Progenitor cell of endocrine pancreas (in vitro differentiated cells): ENCODE results near the gene KPNB1. TPM values are rescaled to one million over a fixed set of nuclear protein-coding genes. Genes with fewer than 3 reads are reported as not detected.

Experiments used
- DNase-seq: peaks from one replicate; pipeline ENCODE4 v3.0.0; 2021; ENCODE audit warnings: low spot score; ENCODE audit not compliant: unreplicated experiment
- H3K27ac Mint-ChIP-seq: 2 replicates; pipeline ENCODE4 v1.8.0; 2021; ENCODE audit warnings: mild to moderate bottlenecking, moderate library complexity, mixed read lengths
- H3K27me3 Mint-ChIP-seq: 2 replicates; pipeline ENCODE4 v1.8.0; 2021; ENCODE audit warnings: mixed read lengths
- H3K36me3 Mint-ChIP-seq: 2 replicates; pipeline ENCODE4 v1.8.0; 2022; ENCODE audit warnings: mixed read lengths; ENCODE audit not compliant: insufficient read depth
- H3K4me1 Mint-ChIP-seq: 2 replicates; pipeline ENCODE4 v1.8.0; 2021; ENCODE audit warnings: low read depth, mixed read lengths
- H3K4me3 Mint-ChIP-seq: 2 replicates; pipeline ENCODE4 v1.8.0; 2021; ENCODE audit warnings: low read depth, mild to moderate bottlenecking, moderate library complexity, mixed read lengths
- H3K9me3 Mint-ChIP-seq: 2 replicates; pipeline ENCODE4 v1.8.0; 2021; ENCODE audit warnings: low read depth, mixed read lengths
- total RNA-seq: library from RNA; stranded (reverse); gene quantifications from 2 replicates; pipeline ENCODE4 v1.2.1, GENCODE V29; 2021
- TF ChIP-seq, protein P1 (sequence below): fragments of 200-600 bp; sonication (generic); IDR thresholded peaks from one replicate; pipeline ENCODE4 v1.5.0; 2021; ENCODE audit warnings: antibody characterized with exemption, mild to moderate bottlenecking; ENCODE audit not compliant: unreplicated experiment

Gene KPNB1
- total RNA-seq, 1 donor from 2014 or later = 386 TPM

DNA sequence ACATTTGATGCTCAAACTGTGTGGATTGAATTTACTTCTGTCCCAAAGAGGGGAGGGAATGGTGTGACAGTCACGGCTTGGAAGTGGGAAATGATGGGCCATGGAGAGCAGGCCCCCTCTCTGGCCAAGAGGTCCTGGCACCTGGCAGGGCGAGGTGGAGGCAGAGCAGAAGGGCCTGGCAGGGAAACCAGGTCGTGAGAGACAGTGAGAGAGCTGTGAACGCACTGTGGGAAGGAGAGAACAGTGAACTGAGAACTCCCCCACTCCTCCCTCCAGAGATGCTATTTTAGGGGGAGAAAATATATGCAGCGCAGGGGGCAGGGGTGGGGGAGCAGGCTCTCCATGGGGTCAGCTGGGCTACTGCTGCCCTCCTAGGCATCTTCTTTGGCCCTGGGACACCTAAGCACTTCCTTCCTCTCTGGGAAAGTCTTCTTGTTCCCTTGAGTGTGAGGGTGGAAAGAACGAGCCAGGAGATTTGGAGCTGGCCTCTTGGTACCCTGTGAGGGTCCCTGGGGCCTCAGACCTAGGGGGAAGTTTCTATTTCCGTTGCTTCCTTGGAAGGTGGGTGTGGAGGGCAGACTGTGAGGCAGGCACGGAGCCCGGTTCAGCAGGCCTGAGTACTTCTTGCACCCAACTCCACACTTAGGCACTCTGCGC lies 66.1 kb downstream of the KPNB1 start:
- Mint-ChIP-seq H3K27me3 (peaks cover 77% of the 10 kb centered on the region), H3K27ac (no peak overlapping the region), H3K4me1 (no peaks in the 10 kb centered on the region), H3K4me3 (no peak overlapping the region), H3K36me3 (peaks cover under 1% of the 10 kb centered on the region), H3K9me3 (no peaks in the 10 kb centered on the region)
- no peak for DNase-seq
- TF ChIP-seq, protein P1, sequence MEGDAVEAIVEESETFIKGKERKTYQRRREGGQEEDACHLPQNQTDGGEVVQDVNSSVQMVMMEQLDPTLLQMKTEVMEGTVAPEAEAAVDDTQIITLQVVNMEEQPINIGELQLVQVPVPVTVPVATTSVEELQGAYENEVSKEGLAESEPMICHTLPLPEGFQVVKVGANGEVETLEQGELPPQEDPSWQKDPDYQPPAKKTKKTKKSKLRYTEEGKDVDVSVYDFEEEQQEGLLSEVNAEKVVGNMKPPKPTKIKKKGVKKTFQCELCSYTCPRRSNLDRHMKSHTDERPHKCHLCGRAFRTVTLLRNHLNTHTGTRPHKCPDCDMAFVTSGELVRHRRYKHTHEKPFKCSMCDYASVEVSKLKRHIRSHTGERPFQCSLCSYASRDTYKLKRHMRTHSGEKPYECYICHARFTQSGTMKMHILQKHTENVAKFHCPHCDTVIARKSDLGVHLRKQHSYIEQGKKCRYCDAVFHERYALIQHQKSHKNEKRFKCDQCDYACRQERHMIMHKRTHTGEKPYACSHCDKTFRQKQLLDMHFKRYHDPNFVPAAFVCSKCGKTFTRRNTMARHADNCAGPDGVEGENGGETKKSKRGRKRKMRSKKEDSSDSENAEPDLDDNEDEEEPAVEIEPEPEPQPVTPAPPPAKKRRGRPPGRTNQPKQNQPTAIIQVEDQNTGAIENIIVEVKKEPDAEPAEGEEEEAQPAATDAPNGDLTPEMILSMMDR = no peak

DNA sequence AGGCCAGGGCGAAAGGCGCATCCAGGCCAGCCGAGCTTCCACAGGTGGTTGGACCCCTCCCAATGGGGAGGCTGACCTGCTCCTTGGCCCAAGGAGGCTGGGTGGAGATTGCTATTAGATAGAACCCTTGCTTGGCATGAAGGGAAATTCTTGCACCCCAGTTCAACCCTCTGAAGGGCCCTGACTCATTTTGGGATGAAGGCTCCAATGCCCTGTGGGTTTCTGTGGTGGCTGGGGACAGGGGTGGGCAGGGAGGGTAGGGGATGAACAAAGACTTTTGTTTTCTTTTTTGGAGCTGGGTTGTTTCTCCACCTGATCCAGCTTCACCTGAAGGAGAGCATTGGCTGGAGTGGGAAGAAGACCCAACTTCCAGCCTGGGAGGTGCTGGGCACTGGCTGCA lies 66.7 kb downstream of the KPNB1 start:
- Mint-ChIP-seq H3K27ac (no peak overlapping the region), H3K9me3 (no peaks in the 10 kb centered on the region), H3K4me1 (no peaks in the 10 kb centered on the region), H3K4me3 (no peak overlapping the region), H3K27me3 (peaks cover 83% of the 10 kb centered on the region), H3K36me3 (no peaks in the 10 kb centered on the region)
- TF ChIP-seq, protein P1 = no peak
- no peak for DNase-seq

DNA sequence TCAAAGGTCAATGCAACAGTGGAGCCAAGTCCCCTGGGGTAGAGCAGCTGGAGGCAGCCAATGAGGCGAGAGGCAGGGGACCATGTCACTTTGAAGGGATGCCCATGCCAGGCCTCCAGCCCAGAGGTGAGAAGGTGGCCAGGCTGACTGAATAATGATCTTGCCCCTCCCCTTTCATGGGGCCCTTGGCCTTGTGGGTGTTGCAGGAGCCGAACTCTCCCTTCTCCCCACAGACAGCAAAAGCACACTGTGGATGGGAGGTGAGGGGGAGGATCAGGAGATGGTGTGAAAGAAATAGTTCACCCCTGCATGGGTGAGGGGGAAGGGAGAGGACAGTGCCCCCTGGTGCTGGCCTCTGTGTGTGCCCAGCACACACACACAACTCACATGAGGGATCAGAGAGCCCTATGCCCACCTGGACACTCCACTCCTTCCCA lies 67.6 kb downstream of the KPNB1 start:
- no peak for DNase-seq
- Mint-ChIP-seq H3K4me1 (no peaks in the 10 kb centered on the region), H3K27ac (no peak overlapping the region), H3K36me3 (no peaks in the 10 kb centered on the region), H3K27me3 (peaks cover 90% of the 10 kb centered on the region), H3K4me3 (no peak overlapping the region), H3K9me3 (no peaks in the 10 kb centered on the region)
- TF ChIP-seq, protein P1 = peak; percentile 28

DNA sequence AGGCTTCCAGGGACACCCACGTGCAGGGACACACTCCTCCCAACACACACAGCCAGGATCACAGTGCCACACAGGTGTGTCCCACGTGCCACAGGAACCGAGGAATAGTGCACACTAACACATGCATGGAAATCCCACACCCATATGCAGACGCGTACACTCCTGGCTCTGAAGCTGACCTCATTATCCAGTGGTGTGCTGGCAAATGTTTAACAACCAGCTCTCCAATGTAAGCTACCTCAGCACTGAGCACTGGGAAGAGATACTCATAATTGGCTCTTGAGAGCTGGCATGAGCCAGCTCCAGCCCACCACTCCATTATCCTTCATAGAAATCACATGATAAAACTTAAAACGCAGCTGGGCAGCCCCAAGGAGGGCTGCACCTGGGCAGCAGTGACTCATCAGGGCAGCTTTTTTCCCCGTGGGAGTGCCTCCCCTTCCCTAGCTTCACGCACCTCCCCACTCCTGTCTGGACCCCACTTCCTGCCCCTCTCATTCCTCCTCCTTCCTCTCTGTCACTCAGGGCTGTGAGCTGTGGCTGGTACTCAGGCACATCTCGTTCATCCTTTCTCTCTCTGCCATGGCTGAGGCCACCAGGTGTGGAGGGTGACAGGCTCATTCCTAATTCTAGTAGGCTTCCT lies 68.4 kb downstream of the KPNB1 start:
- no peak for DNase-seq
- TF ChIP-seq, protein P1 = no peak
- Mint-ChIP-seq H3K27ac (no peak overlapping the region), H3K27me3 (peaks cover 92% of the 10 kb centered on the region), H3K36me3 (no peaks in the 10 kb centered on the region), H3K4me3 (no peak overlapping the region), H3K4me1 (no peaks in the 10 kb centered on the region), H3K9me3 (no peaks in the 10 kb centered on the region)

DNA sequence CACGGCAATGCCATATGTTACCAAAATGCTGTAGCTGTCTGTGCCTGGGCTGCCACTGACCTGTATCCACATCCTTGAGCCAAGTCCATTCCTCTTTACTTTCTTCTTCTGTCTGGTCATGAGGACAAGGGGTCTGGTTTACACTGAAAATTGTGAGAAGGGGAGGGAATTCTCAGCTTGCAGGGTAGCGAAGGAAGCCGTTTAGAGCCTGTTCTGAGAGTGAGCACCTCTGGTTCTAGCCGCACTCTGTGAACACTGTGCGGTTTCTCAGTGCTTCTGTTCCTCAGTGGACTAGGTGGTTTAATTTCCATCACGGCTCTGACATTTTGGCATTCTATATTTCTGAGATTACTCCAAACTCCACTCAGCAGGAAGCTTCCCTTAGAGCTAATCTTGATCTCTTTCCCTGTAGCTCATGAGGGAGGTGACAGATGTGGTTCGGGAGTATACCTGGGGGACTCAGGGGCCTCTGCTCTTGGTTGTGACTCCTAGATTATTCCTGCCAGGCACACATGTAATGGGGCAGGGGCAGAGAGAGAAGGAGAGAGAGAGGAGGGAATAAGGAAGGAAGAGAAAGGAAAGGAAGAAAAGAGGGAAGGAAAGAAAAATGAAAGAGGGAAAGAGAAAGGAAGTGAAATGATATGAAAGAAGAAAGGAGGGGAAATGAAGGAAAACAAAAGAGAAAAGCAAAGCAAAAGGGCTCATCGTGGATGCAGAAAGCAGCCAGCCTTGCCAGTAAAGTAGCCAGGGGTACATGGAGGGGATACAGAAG lies 69.1 kb downstream of the KPNB1 start:
- H3K36me3 Mint-ChIP-seq = no peaks in the 10 kb centered on the region
- no peak for DNase-seq
- H3K4me3 Mint-ChIP-seq = no peak overlapping the region
- H3K27me3 Mint-ChIP-seq = peaks cover 92% of the 10 kb centered on the region
- TF ChIP-seq, protein P1 = no peak
- H3K4me1 Mint-ChIP-seq = no peaks in the 10 kb centered on the region
- no peak overlapping the region for H3K27ac Mint-ChIP-seq
- H3K9me3 Mint-ChIP-seq = no peaks in the 10 kb centered on the region
